GM18498 (cell line): ENCODE results near the gene HOXB4.

Experiments
- ATAC-seq: cut with Tn5 transposase; IDR thresholded peaks from one replicate; pipeline ENCODE4 v1.9.1; 2021; ENCODE audit warnings: mild to moderate bottlenecking, moderate library complexity; ENCODE audit not compliant: unreplicated experiment

The HOXB4 gene

GRCh38 chr17:48590607-48591161 is 12.5 kb upstream of the HOXB4 start:
- no peak for ATAC-seq

- no peak for ATAC-seq
These were observed 11.9 kb upstream of the HOXB4 start, which contains the start of gene HOXB3 for GRCh38 chr17:48589831-48590606. Gene HOXB3, minus strand, starts transcription at chr17:48590241. Its CDS starts 37,767 bp downstream, at chr17:48552474.

GRCh38 chr17:48589060-48589830 is 11.1 kb upstream of the HOXB4 start:
- ATAC-seq: no peak

GRCh38 chr17:48588528-48588927 is 10.4 kb upstream of the HOXB4 start:
- no peak for ATAC-seq

GRCh38 chr17:48588074-48588415 is 9.9 kb upstream of the HOXB4 start:
- no peak for ATAC-seq

- ATAC-seq: no peak
These were observed 9.3 kb upstream of the HOXB4 start for GRCh38 chr17:48587276-48588073.

GRCh38 chr17:48586355-48587258 is 8.5 kb upstream of the HOXB4 start:
- ATAC-seq: no peak

GRCh38 chr17:48584223-48584741 is 6.1 kb upstream of the HOXB4 start:
- no peak for ATAC-seq

GRCh38 chr17:48583708-48584222 is 5.6 kb upstream of the HOXB4 start:
- no peak for ATAC-seq

GRCh38 chr17:48582750-48583069 is 4.6 kb upstream of the HOXB4 start:
- no peak for ATAC-seq

GRCh38 chr17:48579760-48580554 is 1.8 kb upstream of the HOXB4 start:
- no peak for ATAC-seq

GRCh38 chr17:48579471-48579759 is 1.3 kb upstream of the HOXB4 start:
- ATAC-seq: no peak

- ATAC-seq: peak; percentile 37
These were observed 693 bp upstream of the HOXB4 start for GRCh38 chr17:48578616-48579470.

- ATAC-seq: no peak
These were observed 712 bp downstream of the HOXB4 start for GRCh38 chr17:48577330-48577945.

GRCh38 chr17:48576479-48577309 is 1.5 kb downstream of the HOXB4 start:
- no peak for ATAC-seq

GRCh38 chr17:48575673-48576478 is 2.3 kb downstream of the HOXB4 start:
- ATAC-seq: no peak
